PFSK-1 (cell line): Measurements from ENCODE around the gene TNPO3.

ENCODE experiments used
- FOXP2 ChIP-seq: optimal IDR thresholded peaks from 2 replicates; pipeline ENCODE3; 2011; ENCODE audit warnings: borderline replicate concordance, control low read depth, inconsistent platforms; ENCODE audit not compliant: insufficient read depth; ENCODE audit errors: extremely low read length, extremely low read depth
- POLR2AphosphoS5 ChIP-seq: IDR thresholded peaks from 2 replicates; pipeline ENCODE4 v1.6.1; 2012; ENCODE audit warnings: low read depth, mild to moderate bottlenecking, control low read depth, low read length, moderate library complexity
- SIN3A ChIP-seq: IDR thresholded peaks from 2 replicates; pipeline ENCODE4 v1.6.1; 2012; ENCODE audit warnings: mild to moderate bottlenecking, low read length, moderate library complexity, borderline replicate concordance; ENCODE audit not compliant: insufficient read depth
- TAF1 ChIP-seq: IDR thresholded peaks from 2 replicates; pipeline ENCODE4 v1.6.1; 2012; ENCODE audit warnings: low read length, control low read depth, borderline replicate concordance; ENCODE audit not compliant: insufficient read depth
- TF ChIP-seq, protein P1 (sequence below), 2 experiments: IDR thresholded peaks; 2 replicates each; pipeline versions ENCODE4 v1.6.1 to v1.8.0; 2011 to 2012; ENCODE audit warnings: low read depth in 2 of 2, low read length in 2 of 2, control low read depth in 1 of 2, inconsistent platforms in 1 of 2, mild to moderate bottlenecking in 1 of 2, moderate library complexity in 1 of 2; ENCODE audit not compliant: insufficient read depth in 1 of 2

Gene TNPO3

GRCh38 chr7:128959296-128959695 lies 95.6 kb downstream of the TNPO3 start:
- TF ChIP-seq, protein P1, sequence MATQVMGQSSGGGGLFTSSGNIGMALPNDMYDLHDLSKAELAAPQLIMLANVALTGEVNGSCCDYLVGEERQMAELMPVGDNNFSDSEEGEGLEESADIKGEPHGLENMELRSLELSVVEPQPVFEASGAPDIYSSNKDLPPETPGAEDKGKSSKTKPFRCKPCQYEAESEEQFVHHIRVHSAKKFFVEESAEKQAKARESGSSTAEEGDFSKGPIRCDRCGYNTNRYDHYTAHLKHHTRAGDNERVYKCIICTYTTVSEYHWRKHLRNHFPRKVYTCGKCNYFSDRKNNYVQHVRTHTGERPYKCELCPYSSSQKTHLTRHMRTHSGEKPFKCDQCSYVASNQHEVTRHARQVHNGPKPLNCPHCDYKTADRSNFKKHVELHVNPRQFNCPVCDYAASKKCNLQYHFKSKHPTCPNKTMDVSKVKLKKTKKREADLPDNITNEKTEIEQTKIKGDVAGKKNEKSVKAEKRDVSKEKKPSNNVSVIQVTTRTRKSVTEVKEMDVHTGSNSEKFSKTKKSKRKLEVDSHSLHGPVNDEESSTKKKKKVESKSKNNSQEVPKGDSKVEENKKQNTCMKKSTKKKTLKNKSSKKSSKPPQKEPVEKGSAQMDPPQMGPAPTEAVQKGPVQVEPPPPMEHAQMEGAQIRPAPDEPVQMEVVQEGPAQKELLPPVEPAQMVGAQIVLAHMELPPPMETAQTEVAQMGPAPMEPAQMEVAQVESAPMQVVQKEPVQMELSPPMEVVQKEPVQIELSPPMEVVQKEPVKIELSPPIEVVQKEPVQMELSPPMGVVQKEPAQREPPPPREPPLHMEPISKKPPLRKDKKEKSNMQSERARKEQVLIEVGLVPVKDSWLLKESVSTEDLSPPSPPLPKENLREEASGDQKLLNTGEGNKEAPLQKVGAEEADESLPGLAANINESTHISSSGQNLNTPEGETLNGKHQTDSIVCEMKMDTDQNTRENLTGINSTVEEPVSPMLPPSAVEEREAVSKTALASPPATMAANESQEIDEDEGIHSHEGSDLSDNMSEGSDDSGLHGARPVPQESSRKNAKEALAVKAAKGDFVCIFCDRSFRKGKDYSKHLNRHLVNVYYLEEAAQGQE (IDR thresholded peaks at IDR 0.05; ENCODE audit: insufficient read depth in 1 of 2, low read depth in 2 of 2, low read length in 2 of 2): no peak
- TF ChIP-seq TAF1: no peak
- TF ChIP-seq FOXP2: no peak
- TF ChIP-seq POLR2AphosphoS5: no peak
- no peak for TF ChIP-seq SIN3A

GRCh38 chr7:128955981-128956380 lies 98.9 kb downstream of the TNPO3 start:
- TF ChIP-seq SIN3A: no peak
- TF ChIP-seq FOXP2: no peak
- no peak for TF ChIP-seq TAF1
- no peak for TF ChIP-seq POLR2AphosphoS5
- TF ChIP-seq, protein P1 (IDR thresholded peaks at IDR 0.05; ENCODE audit: insufficient read depth in 1 of 2, low read depth in 2 of 2, low read length in 2 of 2): no peak

GRCh38 chr7:128954830-128955802 lies 99.8 kb downstream of the TNPO3 start:
- no peak for TF ChIP-seq POLR2AphosphoS5
- TF ChIP-seq SIN3A: no peak
- TF ChIP-seq, protein P1 (IDR thresholded peaks at IDR 0.05; ENCODE audit: insufficient read depth in 1 of 2, low read depth in 2 of 2, low read length in 2 of 2): no peak
- TF ChIP-seq FOXP2: no peak
- no peak for TF ChIP-seq TAF1

GRCh38 chr7:128954150-128954549 lies 100.8 kb downstream of the TNPO3 start:
- TF ChIP-seq POLR2AphosphoS5: no peak
- TF ChIP-seq TAF1: no peak
- TF ChIP-seq FOXP2: no peak
- no peak for TF ChIP-seq SIN3A
- TF ChIP-seq, protein P1 (IDR thresholded peaks at IDR 0.05; ENCODE audit: insufficient read depth in 1 of 2, low read depth in 2 of 2, low read length in 2 of 2): no peak

DNA sequence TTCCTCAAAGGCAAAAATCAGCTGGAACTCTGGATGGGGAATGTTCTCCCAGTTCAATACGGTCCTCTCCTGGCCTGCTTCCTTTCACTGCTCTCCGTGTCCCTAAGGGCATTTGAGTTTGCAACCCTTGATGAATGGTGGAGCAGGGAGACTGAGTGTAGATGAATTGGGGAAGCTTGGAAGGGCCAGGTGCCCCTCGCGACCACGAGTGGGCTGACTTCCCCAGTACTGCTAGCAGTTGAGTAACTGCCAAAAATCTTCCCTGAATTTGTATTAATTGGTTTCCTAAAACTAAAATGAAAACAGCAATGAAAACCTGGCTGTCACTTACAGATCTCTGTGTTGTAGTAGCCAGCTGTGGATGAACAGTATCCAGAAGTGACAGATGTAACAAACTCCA lies 103.6 kb downstream of the TNPO3 start:
- TF ChIP-seq, protein P1 (IDR thresholded peaks at IDR 0.05; ENCODE audit: insufficient read depth in 1 of 2, low read depth in 2 of 2, low read length in 2 of 2): no peak
- TF ChIP-seq TAF1 (no peak), FOXP2 (no peak), SIN3A (no peak), POLR2AphosphoS5 (no peak)
